ENCODE measurements around the gene DDR2.

DDR2 gene

DNA sequence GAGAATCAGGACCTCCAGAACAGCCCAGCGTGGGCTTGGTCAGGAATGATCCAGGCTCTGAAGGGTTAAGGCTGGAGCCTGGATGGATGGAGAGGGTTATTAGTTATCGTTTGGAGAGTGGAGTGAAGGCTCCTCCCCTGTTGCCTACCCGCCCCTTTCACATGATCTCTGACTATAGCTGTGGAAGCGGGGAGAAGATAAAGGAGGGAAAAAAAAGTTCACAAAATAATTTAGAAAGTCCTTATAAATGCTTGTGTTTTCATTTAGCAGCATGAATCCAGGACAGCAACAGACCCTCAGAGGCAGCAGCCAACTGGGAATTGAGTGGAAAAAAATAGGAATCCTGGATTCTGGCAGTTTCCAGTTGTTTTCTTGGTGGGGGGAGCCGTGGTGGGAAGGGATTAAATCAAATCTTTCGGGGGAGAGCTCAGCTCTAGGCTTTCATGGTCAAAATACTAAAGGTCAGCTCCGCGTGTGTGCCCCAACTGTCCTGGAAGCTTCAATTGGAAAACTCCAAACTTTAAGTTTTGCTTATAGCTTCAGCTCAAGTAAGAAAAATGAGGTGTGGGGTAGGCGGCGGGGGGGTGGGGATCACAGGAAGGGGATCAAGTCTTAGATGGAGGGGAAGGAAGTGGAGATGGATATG, 595 bp upstream of the DDR2 start:
- DNase-seq: no peak

DNA sequence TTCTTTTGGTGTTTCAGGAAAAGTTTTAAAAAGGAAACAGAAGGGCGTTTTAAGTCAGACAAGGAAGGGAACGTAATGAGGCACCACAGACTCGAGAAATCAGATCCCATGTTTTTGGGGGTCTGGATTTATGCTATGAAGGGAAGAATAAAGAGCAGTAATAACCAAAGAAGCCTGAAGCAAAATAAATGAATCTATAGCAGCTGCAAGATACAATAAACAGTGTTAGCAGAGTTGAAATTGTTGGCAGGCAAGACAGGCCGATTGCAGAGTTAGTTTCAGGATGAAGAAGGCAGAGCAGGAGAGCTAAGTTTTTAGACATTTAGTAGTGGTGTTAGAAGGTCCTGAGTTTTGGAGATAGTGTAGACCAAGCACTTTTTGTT, 425 bp downstream of the DDR2 start:
- no peak for DNase-seq

DNA sequence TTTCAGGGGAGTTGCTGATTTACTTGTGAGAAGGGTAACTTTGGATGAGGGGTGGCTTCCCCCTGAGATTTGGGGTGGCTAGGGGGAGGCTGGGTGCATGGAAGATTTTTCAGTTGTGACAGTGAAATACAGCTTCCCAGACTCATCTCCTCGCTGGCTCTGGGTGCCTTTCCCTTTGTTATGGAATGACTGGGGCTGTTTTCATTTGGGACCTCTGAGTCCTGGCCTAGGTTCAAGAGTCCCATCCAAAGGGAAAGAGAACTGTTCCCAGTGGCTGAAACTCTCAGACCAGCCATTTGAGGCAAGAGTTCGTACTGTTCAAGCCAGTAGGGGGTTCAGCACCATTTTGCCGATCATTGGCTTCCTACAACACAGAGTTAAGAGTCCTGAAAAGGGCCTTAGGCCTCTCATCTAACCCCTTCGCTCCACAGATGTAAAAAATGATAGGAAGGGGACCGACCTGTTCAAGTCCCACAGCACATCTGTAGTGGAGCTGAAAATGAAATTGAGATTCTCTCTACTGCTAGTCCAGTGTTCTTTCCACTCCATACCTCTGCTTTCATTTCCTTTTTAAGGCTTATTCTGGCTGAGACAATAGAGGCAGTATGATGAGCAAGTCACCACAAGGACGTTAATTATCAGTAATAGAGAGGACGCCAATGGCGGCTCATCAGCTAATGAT, 958 bp downstream of the DDR2 start:
- DNase-seq: no peak

DNA sequence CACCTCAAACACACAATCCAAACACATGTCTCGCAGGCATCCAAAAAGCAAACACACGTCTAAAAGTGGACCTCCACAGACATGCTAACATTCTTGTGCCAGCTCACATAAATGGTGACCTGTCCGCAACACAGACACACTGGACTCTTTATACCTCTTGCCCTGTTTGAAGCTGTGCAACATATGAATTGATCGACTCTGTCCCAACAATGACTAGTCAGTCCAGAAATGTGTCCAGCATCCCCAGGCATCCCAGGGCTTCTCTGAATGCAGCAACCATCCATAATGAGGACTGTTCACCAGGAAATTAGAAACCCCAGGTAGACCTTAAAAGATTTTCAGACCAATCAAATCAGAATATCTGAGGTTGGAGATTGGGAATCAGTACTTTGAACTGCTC, 3.2 kb downstream of the DDR2 start:
- DNase-seq: no peak

DNA sequence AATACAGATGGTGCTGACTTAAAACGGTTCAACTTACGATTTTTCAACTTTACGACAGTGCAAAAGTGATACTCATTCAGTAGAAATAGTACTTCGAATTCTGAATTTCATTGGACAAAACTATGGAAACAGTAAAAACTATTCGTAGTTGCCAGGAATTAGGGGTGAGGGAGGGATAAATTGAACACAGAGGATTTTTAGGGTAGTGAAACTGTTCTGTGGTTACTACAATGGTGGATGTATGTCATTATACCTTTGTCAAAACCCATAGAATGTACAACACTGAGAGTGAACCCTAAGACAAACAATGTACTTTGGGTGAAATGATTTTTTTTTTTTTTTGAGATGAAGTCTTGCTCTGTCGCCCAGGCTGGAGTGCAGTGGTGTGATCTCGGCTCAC, 7.5 kb downstream of the DDR2 start:
- DNase-seq: no peak

DNA sequence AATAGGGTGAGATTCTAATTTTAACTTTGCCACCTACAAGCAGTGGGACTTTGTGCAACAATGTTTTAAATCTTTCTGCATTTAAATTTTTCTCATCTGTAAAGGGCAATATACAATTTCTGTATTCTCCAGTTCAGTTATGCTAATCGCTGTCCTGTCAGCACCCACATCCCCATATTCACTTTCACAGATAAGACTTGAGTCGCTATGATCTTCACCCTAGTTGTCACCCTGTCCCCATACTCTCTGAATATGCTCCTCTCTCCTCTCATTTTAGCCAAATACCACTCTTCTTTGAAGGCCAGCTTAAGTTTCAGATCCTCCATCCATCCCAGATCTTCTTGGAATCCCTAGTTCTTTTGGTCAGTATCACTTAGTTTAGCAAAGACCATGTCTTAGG, 8.8 kb downstream of the DDR2 start:
- DNase-seq: no peak

DNA sequence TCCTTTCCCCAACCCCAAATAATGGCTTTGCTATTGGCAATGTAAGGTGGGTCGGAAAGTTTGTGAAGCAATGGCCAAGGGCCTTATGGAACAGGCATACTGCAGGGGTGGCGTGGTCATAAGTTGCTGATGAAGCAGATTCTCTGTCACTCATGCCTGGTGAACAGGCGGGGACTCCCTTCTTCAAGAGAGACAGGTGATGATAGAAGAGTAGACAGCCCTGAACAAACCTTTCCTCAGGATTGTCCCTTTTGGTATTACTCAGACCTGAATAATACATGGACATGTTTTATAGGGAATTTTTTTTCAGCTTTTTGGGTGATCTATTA, 12.7 kb downstream of the DDR2 start:
- no peak for DNase-seq

DNA sequence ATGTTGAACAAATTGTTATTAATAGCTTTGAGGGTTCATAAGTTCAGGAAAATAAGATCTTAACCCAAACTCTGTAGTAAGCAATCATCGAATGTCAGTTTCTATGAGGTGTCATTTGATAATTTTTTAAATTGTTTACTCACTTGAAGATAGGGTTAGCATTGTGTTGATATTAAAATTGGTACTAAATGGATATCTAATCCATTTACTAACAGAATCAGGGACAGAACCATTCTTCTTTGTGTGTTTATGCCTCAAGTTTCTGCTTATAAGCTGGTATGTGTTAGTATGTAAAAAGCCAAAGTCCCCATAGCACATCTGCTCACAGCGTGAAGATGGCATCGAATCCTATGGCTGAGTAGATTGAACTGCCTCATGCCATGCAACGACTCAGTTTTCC, 13.4 kb downstream of the DDR2 start:
- no peak for DNase-seq

DNA sequence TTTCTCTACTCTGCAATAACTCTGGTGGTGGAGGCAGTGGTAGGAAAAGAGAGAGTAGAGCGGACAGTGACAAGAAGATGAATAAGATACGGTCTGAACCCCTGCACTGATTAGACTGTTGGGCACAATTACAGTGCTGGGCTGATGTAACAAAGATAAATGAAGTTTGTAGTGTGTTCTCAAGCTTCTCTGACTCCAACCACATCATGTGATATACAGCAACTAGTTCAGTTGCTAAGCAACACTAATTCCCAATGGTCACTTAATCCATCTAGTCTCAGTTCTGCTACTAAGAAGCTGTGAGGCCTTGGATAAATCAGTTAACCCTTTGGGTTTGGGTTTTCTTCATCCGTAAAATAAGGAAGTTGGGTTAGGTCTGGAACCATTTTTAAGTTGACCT, 17.3 kb downstream of the DDR2 start:
- DNase-seq: no peak

DNA sequence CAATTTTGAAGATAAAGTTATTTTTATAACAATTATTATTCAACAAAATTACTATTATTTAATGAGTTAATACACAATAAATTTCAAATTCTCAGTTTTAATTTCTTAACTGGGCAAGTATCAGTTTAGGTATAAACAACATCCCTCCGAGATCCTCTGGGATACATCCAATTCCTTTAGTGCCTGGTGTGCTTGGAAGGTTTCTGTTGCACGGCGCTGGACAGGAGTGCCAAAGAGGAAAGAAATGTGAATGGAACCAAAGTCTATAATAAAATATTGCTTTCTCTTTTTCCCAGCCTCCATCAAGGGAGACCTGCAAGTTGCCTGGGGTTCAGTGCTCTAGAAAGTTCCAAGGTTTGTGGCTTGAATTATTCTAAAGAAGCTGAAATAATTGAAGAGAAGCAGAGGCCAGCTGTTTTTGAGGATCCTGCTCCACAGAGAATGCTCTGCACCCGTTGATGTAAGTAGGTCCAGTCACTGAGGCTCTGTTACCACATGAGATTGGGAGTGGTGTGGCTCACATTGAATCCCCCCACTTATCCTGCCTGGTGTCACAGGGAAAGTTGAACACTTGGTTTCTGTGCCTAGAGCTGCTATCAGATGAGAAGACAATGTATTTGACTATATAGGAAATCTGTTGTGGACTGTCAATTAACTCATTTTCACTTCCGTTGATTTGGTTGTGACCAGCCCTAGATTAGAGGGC, 22.8 kb downstream of the DDR2 start:
- no peak for DNase-seq

DNA sequence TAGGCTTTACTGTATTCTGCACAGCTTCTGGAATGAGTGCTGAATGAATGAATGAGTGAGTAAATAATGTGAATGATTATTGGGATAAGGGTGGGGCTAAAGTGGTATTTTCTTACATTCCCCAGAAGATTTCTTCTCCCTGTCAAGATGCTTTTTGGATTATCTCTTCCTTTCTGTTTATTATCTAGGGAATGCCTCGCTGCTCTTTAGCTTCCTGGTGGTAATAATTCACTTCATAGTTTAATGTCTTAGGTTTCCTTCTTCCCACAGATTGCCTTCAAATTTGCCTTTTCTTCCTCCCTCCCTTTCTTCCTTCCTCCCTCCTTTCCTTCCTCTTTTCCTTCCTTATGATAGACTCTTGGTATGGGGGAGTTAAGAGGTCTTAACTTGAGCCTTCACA, 24.0 kb downstream of the DDR2 start:
- DNase-seq: no peak

DNA sequence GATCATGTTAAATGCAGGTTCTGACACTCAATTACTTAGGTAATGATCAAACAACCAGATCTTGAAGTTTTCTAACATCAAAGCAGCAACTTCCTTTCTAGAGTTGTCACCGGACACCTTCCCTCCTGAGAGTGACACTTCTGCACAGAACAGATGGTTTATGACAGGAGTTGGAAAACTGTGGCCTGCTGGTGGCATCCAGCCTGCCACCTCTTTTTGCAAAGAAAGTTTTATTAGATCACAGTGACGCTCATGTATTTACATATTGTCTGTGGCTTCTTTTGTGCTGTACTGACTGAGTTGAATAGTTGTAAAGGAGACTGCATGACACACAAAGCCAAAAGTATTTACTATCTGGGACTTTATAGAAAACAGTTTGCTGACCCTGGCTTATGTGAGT, 28.3 kb downstream of the DDR2 start:
- DNase-seq: no peak

DNA sequence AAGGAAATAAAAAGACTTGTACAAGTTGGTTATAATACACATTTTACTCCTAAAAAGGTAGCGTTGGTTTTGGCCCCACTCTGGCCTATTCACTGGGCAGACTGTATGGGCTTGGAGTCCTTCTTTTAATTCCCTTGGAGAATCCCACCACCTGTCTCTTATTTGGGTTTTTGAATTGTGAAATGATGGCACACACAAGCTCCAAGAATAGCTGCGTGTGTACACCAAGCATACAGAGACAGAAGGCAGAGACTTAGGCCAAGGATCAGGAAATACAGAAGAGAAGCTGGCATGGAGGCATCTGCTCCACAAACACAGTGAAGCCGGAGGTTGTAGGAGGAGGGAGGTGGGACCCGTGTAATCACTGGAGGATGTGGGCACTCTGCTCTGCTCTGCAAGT, 29.1 kb downstream of the DDR2 start:
- no peak for DNase-seq

DNA sequence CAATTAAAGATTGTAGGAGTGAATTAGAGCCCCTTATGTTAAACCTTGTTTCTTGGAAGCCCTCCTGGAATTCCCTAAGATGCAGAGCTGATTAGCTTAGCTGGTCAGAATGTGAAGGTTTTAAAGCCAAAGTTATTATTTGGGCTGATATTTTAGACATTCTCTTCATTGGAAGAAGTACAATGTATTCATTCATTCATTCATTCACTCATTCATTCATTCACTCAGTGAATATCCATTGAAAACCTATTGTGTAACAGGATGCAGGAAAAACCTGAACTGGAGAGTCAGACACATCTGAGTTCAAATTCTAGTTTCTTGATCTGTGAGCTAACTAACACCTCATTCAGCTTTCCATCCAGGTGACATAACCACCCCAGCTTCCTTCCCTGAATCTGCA, 29.7 kb downstream of the DDR2 start:
- DNase-seq: no peak

DNA sequence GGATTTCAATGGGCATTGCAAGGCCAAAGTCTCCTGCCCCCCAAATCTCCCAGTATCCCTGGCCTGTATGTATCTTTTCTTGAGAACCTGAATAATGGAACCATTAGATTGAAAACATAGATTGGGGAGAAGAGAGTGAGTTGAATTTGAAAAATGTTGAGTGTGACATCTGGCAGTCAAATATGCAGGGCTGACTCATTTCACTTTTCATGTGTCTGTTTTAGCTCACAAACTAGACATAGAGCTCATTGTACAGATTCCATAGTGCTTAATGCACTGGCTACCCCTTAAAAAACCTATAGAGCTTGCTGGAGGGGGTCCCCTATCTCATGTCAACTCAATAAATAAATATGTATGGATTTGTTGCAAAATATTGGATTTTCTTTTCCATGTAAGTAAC, 30.8 kb downstream of the DDR2 start:
- DNase-seq: no peak

DNA sequence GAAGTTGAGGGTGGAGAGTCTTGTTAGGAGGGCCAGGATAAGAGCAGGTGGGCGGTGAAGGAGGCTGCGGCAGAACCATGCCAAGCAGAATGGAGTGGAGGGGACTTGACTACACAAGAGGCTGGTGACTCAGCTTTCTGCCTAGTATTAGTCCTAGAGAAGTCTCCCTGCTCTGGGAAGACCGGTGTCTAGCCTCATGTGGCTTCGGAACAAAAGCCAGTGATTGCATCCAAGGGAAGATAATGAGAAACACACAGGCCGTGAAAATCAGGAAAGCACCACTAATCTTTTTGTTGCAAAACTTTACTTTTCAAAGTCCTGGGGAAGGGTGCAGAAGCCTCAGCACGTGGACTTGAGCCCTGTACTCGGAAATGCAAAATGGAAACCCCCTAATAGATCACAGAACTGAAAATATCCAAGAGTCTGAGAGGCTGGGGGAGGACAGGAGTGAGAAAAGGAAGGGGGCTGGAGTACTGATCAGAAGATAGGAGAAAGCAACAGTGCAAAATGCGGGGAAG, 31.4 kb downstream of the DDR2 start:
- no peak for DNase-seq

DNA sequence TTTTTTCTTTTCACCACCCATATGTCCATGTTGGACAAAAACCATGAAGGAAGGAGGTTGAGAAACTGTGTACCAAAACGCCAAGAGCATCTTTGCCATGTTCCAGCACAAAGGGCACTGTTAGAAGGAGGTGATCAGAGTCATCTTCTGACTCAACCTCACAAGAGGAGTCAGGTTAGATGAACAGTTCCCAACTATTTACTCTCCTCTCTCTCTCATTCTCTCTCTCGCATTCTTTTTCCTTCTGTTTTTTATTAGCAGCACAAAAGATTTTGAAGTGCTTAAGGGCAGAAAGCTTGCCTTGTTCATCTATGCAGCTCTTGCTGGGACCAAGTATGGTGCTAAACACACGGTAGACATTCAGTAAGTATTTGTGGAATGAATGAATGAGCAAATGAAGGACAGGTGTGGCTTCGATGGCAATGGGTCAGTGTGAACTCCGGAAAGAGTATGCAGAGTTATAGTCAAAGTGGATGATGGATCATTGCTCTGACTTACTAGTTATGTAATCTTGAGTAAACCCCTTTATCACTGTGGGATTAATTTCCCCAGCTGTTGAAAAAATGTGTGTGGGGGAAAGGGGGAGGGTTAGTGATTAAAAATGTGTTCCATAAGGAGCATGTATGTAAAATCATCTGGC, 33.9 kb downstream of the DDR2 start:
- DNase-seq: no peak

DNA sequence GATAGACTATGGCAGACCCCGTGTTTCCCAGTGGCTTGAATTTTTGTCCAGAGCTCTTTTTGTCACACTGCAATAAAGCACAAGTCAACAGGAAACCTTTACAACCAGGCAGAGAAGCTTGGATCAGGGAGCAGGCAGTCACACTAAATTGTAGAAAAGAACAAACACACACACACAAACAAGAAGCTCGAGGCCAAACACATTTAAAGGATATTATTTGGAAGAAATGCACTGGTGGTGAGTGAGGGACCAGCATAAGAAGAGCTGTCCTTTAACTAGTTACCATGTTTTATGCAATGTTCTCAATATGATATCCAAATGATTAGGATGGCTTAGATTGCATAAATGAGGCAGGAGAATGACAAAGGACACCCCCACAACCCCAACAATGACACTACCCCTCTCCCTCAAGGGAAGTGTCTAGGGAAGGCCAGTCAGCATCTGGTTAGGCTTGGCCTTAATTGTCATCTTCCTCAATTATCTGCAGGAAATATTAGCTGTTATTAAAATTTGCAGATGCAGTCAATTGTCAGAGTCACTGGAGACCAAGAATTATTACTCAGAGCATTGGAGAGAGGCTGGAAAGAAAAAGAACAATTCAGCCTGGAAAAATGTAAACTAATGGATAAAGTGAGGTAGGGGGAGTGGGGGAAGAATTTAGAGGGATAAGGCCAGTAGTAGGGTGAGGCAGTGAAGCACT, 35.3 kb downstream of the DDR2 start:
- DNase-seq: no peak

DNA sequence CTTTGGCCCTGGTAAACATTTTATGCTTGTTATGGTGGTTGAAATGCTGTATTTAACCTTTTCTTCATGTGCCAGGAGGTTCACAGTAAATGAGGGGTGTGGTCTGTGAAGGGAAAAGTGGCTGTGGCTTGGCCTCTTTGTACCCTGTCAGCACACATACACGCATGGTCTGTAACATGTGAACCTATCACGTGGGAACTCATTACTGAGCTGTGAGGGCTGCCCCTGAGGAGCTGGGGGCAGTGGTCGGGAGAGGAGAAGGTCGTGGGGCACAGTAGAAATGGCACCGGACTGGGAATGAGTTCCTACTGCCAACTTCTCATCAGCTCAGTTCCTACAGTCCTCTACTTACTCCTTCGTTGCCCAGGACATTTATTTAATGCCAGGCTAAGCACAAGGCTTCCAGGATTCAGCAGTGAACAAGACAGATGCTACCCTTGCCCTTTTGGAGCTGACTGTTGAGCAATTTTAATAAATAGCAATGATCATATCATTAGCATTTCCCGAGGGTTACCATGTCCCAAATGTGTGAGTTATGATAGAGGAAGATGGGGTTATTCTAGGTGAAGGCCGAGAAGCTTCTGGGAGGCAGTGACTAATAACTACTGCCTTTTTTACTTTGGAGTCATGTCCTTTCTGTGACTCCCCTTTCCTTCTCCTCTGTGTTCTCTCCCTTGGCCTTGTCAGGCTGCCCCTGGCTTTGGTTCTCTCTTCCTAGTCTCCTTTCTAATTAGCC, 38.8 kb downstream of the DDR2 start:
- DNase-seq: no peak

DNA sequence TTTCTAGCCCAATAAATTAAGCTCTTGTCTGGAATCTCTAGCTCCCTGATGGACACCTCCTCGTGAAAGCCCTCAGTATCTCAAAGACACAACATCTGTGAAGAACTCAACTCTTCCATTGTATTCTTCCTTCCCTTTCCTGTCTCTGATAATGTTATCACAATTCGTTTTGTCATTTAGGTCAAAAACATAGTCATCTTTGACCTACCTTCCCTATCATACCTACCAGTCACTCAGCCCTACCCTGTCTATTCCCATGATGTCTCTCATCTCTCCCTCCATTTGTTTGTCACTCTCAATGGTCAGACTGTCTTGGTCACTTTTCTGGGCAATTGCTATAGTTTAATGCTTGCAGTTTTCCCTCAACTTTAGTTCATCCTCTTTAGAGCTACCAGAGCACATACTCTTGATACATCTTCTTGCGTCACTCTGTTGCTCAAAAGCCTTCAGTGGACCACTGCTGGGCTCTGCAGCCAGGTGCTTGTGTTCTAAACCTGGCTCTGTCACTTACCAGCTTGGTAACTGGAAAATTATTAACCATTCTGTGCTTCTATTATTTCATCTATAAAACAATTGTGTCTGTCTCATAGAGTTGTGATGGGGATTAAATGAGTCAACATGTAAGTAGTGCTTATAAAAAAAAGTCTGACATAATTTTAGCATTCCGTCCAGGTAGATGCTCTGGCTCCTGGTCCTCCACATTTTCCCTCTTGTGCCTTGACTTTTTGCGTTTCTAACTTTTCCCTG, 39.6 kb downstream of the DDR2 start:
- no peak for DNase-seq

DNA sequence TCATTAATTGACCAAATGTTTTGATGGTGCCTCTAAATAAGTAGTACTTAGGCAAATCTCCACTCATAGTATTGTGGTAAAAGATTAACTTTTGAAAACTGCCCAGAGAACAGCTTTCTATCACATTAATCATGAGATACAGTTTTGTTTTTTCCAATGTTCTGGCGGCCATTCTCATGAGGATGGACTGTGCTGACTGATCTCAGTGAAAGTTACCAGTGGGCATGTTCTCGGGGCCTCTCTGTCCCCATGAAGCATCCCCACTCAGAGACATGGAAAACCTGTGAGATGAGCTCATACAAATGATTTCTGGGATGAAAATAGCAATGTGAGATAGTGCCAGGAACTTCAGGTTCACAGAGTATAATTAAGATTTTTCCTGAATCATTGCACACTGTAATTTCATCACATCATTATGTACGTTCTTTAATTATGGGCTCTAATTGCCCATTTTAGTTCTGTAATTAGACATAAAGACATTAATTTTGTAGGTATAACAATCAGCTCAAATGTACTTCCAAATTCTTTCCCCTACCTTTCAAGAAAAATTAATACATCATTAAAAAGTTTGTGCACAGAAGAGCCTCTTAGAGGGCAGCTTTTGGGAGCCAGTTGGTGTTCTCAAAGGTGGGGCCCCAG, 40.5 kb downstream of the DDR2 start:
- DNase-seq: no peak
